H9 (cell line): ENCODE measurements around the gene URB1. TPM values are rescaled to one million over a fixed set of nuclear protein-coding genes. Genes with fewer than 3 reads are reported as not detected.
A peak's percentile ranks its signal among the peaks of the same experiment; 100 is the strongest.

Experiments used
- DNase-seq: peaks from one replicate; pipeline ENCODE4 v3.0.0-alpha.2; 2017
- H2AFZ ChIP-seq: one replicate; pipeline ENCODE4 v1.6.1; 2013; ENCODE audit warnings: mild to moderate bottlenecking, low read length, control low read depth, moderate library complexity
- H2AK5ac ChIP-seq: 2 replicates; pipeline ENCODE4 v1.6.1; 2013; ENCODE audit warnings: low read length, control low read depth, mixed read lengths; ENCODE audit not compliant: insufficient read length
- H2BK120ac ChIP-seq: one replicate; pipeline ENCODE4 v1.6.1; 2013; ENCODE audit warnings: low read depth, mild to moderate bottlenecking, low read length, control low read depth, inconsistent platforms; ENCODE audit not compliant: poor library complexity, severe bottlenecking
- H2BK12ac ChIP-seq: 2 replicates; pipeline ENCODE4 v1.6.1; 2013; ENCODE audit warnings: low read length, control low read depth, mixed read lengths, low read depth; ENCODE audit not compliant: insufficient read length
- H2BK15ac ChIP-seq: 2 replicates; pipeline ENCODE4 v1.6.1; 2013; ENCODE audit warnings: low read depth, low read length, control low read depth
- H2BK20ac ChIP-seq: one replicate; pipeline ENCODE4 v1.6.1; 2013; ENCODE audit warnings: low read depth, mild to moderate bottlenecking, low read length, control low read depth, inconsistent platforms; ENCODE audit not compliant: poor library complexity, severe bottlenecking
- H2BK5ac ChIP-seq: 2 replicates; pipeline ENCODE4 v1.6.1; 2013; ENCODE audit warnings: low read length, control low read depth, mixed read lengths; ENCODE audit not compliant: insufficient read length
- H3K14ac ChIP-seq: 2 replicates; pipeline ENCODE4 v1.6.1; 2013; ENCODE audit warnings: low read length, control low read depth; ENCODE audit not compliant: insufficient read depth
- H3K18ac ChIP-seq: 2 replicates; pipeline ENCODE4 v1.6.1; 2013; ENCODE audit warnings: low read depth, mild to moderate bottlenecking, mixed read lengths, low read length, control low read depth; ENCODE audit not compliant: insufficient read length
- H3K23ac ChIP-seq: 2 replicates; pipeline ENCODE4 v1.6.1; 2013; ENCODE audit warnings: low read length, control low read depth, mixed read lengths, low read depth; ENCODE audit not compliant: insufficient read length
- H3K23me2 ChIP-seq: 2 replicates; pipeline ENCODE4 v1.6.1; 2013; ENCODE audit warnings: low read depth, mild to moderate bottlenecking, mixed read lengths, low read length, control low read depth; ENCODE audit not compliant: insufficient read length, poor library complexity, severe bottlenecking
- H3K27ac ChIP-seq: 2 replicates; pipeline ENCODE4 v1.5.1; 2013; ENCODE audit warnings: low read length, control low read depth, mixed read lengths, low read depth; ENCODE audit not compliant: insufficient read length
- H3K27me3 ChIP-seq: 2 replicates; pipeline ENCODE4 v1.6.1; 2013; ENCODE audit warnings: low read length, control low read depth, inconsistent platforms; ENCODE audit not compliant: insufficient read depth
- H3K4ac ChIP-seq: 2 replicates; pipeline ENCODE4 v1.6.1; 2013; ENCODE audit warnings: low read depth, mild to moderate bottlenecking, control low read depth, inconsistent platforms, low read length, moderate library complexity
- H3K4me1 ChIP-seq: 2 replicates; pipeline ENCODE4 v1.6.1; 2013; ENCODE audit warnings: low read length, control low read depth, inconsistent platforms; ENCODE audit not compliant: insufficient read depth
- H3K4me2 ChIP-seq: 2 replicates; pipeline ENCODE4 v1.6.1; 2013; ENCODE audit warnings: low read length, control low read depth, mixed read lengths; ENCODE audit not compliant: insufficient read length, insufficient read depth
- H3K56ac ChIP-seq: 2 replicates; pipeline ENCODE4 v1.6.1; 2013; ENCODE audit warnings: low read depth, mild to moderate bottlenecking, mixed read lengths, low read length, control low read depth; ENCODE audit not compliant: insufficient read length
- H3K79me1 ChIP-seq: 2 replicates; pipeline ENCODE4 v1.6.1; 2013; ENCODE audit warnings: low read depth, mild to moderate bottlenecking, moderate library complexity, low read length, control low read depth, inconsistent platforms; ENCODE audit not compliant: insufficient read depth, poor library complexity, severe bottlenecking
- H3K79me2 ChIP-seq: 2 replicates; pipeline ENCODE4 v1.6.1; 2013; ENCODE audit warnings: low read length, control low read depth, inconsistent platforms; ENCODE audit not compliant: insufficient read depth
- H3K9ac ChIP-seq: 2 replicates; pipeline ENCODE4 v1.6.1; 2013; ENCODE audit warnings: low read length, control low read depth, mixed read lengths; ENCODE audit not compliant: insufficient read length; ENCODE audit errors: extremely low read depth
- H3K9me3 ChIP-seq: one replicate; pipeline ENCODE4 v1.6.1; 2013; ENCODE audit warnings: low read depth, low read length, inconsistent platforms; ENCODE audit not compliant: control insufficient read depth
- H3T11ph ChIP-seq: one replicate; pipeline ENCODE4 v1.6.1; 2013; ENCODE audit warnings: mild to moderate bottlenecking, low read length, control low read depth, inconsistent platforms
- H4K20me1 ChIP-seq: one replicate; pipeline ENCODE4 v1.6.1; 2013; ENCODE audit not compliant: control insufficient read depth, insufficient read length, insufficient read depth
- H4K5ac ChIP-seq: 2 replicates; pipeline ENCODE4 v1.6.1; 2013; ENCODE audit warnings: low read depth, mild to moderate bottlenecking, mixed read lengths, low read length, control low read depth; ENCODE audit not compliant: insufficient read length
- H4K8ac ChIP-seq: replicated peaks from 2 replicates; pipeline ENCODE4 v1.6.1; 2013; ENCODE audit warnings: low read length, control low read depth, mixed read lengths, low read depth; ENCODE audit not compliant: insufficient read length
- H4K91ac ChIP-seq: 2 replicates; pipeline ENCODE4 v1.6.1; 2013; ENCODE audit warnings: low read depth, mild to moderate bottlenecking, moderate library complexity, mixed read lengths, low read length, control low read depth; ENCODE audit not compliant: insufficient read length
- H3K27ac Mint-ChIP-seq, 3 experiments: 2 replicates in 2 of 3; 3 replicates in 1 of 3; pipeline ENCODE4 v1.8.0; 2020 to 2021; ENCODE audit warnings: mixed read lengths in 3 of 3, mild to moderate bottlenecking in 1 of 3, moderate library complexity in 1 of 3
- H3K27me3 Mint-ChIP-seq: 2 replicates; pipeline ENCODE4 v1.8.0; 2021; ENCODE audit warnings: low read depth, mild to moderate bottlenecking, moderate library complexity, mixed read lengths
- H3K36me3 Mint-ChIP-seq, 3 experiments: 2 replicates in 2 of 3; 3 replicates in 1 of 3; pipeline ENCODE4 v1.8.0; 2020 to 2021; ENCODE audit warnings: low read depth in 3 of 3, mixed read lengths in 3 of 3; ENCODE audit not compliant: insufficient read depth in 1 of 3
- H3K4me1 Mint-ChIP-seq, 2 experiments: 2 replicates each; pipeline ENCODE4 v1.8.0; 2020; ENCODE audit warnings: mixed read lengths in 2 of 2
- H3K4me3 Mint-ChIP-seq, 2 experiments: 2 replicates in 1 of 2; 3 replicates in 1 of 2; pipeline ENCODE4 v1.8.0; 2020 to 2021; ENCODE audit warnings: mild to moderate bottlenecking in 2 of 2, mixed read lengths in 2 of 2, moderate library complexity in 1 of 2
- H3K9me3 Mint-ChIP-seq, 2 experiments: 2 replicates in 1 of 2; 3 replicates in 1 of 2; pipeline ENCODE4 v1.8.0; 2020; ENCODE audit warnings: mild to moderate bottlenecking in 2 of 2, mixed read lengths in 2 of 2, moderate library complexity in 1 of 2
- WGBS: extraction: QIAGEN DNeasy Blood & Tissue Kit; methylation state at CpG from one replicate; pipeline ENCODE4 v1.1.7; 2013; ENCODE audit warnings: missing lambda C conversion rate, low lambda C conversion rate, mixed read lengths; ENCODE audit not compliant: insufficient read length; ENCODE audit errors: extremely low coverage; 5-methylcytosine and 5-hydroxymethylcytosine counted together
- total RNA-seq: library from RNA; stranded (reverse); gene quantifications from 2 replicates; pipeline ENCODE4 v1.2.1, GENCODE V29; 2021
- TF ChIP-seq, protein P1 (sequence below): fragments of 200-600 bp; sonication (generic); conservative IDR thresholded peaks from 3 replicates; pipeline ENCODE4 v1.8.0; 2021; ENCODE audit warnings: antibody characterized with exemption, mild to moderate bottlenecking

Gene URB1
- total RNA-seq, 1 experiment from 2014 or later = 23.5 TPM

DNA sequence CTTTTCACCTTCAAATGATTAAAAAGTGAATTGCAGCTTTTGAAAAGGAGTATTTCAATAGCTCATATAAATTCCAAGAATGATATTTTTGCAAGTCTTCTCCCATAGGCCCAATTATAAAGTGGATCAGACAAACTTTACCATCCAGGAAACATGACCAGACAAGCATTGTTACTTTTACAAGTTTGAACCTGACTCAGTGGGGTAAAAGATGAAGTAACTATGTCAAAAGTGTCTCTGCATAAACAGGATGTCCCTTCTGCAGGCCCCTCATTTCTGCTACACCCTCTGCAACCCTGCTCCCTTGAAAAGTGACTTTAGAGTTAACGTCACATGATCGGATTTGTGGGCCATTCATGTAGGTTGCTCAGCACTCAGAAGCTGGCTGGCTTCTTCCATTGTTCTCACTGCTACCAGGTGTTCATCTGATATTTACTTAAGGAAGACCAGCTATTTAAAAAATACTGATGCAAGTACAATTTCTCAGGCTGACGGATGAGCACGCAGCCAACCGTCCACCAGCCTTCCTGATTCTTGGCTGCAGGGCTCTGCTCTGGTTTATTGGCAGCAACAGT, 32.3 kb downstream of the URB1 start:
- H4K91ac ChIP-seq = no peak overlapping the region
- no peak overlapping the region for H3K56ac ChIP-seq
- Mint-ChIP-seq H3K4me3 (no peak overlapping the region), H3K27ac (peak overlapping the region in 2 of 3 experiments; percentile 42 to 61; a peak in 4 of 7 replicates), H3K27me3 (no peaks in the 10 kb centered on the region), H3K4me1 (no peaks in the 10 kb centered on the region), H3K36me3 (peaks cover 54 to 89% (median 83%) of the 10 kb centered on the region in 3 experiments; a peak in 6 of 7 replicates), H3K9me3 (no peaks in the 10 kb centered on the region)
- no peak for DNase-seq
- no peaks in the 10 kb centered on the region for H3K27me3 ChIP-seq
- H3K18ac ChIP-seq = no peak overlapping the region
- H3K4me2 ChIP-seq = no peak overlapping the region
- H2AK5ac ChIP-seq = no peak overlapping the region
- H4K8ac ChIP-seq = no peak overlapping the region
- no peak overlapping the region for H3K14ac ChIP-seq
- H3T11ph ChIP-seq = no peak overlapping the region
- H2BK20ac ChIP-seq = no peak overlapping the region
- no peak overlapping the region for H2BK120ac ChIP-seq
- no peaks in the 10 kb centered on the region for H3K79me1 ChIP-seq
- H3K23me2 ChIP-seq = no peaks in the 10 kb centered on the region
- TF ChIP-seq, protein P1, sequence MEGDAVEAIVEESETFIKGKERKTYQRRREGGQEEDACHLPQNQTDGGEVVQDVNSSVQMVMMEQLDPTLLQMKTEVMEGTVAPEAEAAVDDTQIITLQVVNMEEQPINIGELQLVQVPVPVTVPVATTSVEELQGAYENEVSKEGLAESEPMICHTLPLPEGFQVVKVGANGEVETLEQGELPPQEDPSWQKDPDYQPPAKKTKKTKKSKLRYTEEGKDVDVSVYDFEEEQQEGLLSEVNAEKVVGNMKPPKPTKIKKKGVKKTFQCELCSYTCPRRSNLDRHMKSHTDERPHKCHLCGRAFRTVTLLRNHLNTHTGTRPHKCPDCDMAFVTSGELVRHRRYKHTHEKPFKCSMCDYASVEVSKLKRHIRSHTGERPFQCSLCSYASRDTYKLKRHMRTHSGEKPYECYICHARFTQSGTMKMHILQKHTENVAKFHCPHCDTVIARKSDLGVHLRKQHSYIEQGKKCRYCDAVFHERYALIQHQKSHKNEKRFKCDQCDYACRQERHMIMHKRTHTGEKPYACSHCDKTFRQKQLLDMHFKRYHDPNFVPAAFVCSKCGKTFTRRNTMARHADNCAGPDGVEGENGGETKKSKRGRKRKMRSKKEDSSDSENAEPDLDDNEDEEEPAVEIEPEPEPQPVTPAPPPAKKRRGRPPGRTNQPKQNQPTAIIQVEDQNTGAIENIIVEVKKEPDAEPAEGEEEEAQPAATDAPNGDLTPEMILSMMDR = no peak
- H4K5ac ChIP-seq = no peak overlapping the region
- no peak overlapping the region for H3K23ac ChIP-seq
- no peaks in the 10 kb centered on the region for H3K79me2 ChIP-seq
- H2BK15ac ChIP-seq = no peak overlapping the region
- H3K4ac ChIP-seq = no peak overlapping the region
- H3K27ac ChIP-seq = no peak overlapping the region
- no peak overlapping the region for H2BK12ac ChIP-seq
- H3K4me1 ChIP-seq = no peaks in the 10 kb centered on the region
- H3K9ac ChIP-seq = no peak overlapping the region
- no peak overlapping the region for H2AFZ ChIP-seq
- H3K9me3 ChIP-seq = no peaks in the 10 kb centered on the region
- WGBS = no CpG with 5 or more reads among the region's 5 CpGs
- no peaks in the 10 kb centered on the region for H4K20me1 ChIP-seq
- no peak overlapping the region for H2BK5ac ChIP-seq
